ENCODE measurements around the gene TMEM11.

DNA sequence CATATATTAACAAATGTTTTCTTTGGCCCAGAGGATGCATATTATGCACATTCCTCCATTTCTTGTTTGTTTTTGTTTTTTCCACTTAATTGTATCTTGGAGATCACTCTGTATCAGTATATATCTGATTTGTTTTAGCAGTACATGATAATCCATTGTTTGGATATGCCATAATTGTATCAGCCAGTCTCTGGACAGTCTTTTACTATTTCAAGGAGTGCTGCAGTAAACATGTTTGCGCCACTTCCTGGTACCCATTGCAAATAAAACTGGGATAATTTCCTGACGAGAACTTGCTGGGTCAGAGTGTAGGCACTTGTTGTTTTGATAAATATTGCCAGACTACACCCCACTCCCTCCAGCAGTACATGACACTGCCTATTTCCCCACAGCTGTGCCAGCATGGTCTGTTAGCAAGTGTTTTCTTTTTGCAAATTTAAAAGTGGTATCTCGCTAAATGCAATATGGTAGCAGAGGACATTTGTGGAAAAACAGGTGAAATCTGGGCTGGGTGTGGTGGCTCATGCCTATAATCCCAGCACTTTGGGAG lies 4.9 kb upstream of the TMEM11 start:
- TF ChIP-seq POLR2A (IDR thresholded peaks at IDR 0.05): no peak
- TF ChIP-seq EP300 (IDR thresholded peaks at IDR 0.05): no peak
